Measurements from ENCODE around the gene P3H1.
"Not testable (repeated sequence)": the region's sequence is repeated elsewhere in the genome, so short reads cannot be mapped to it uniquely, and the experiment has no call there.

P3H1 gene

GRCh38 chr1:42730988-42731387, 35.8 kb downstream of the P3H1 start:
- no peak overlapping the region for H3K4me3 ChIP-seq (replicated peaks; ENCODE audit: low read depth, low read length)
- TF ChIP-seq, protein P1, sequence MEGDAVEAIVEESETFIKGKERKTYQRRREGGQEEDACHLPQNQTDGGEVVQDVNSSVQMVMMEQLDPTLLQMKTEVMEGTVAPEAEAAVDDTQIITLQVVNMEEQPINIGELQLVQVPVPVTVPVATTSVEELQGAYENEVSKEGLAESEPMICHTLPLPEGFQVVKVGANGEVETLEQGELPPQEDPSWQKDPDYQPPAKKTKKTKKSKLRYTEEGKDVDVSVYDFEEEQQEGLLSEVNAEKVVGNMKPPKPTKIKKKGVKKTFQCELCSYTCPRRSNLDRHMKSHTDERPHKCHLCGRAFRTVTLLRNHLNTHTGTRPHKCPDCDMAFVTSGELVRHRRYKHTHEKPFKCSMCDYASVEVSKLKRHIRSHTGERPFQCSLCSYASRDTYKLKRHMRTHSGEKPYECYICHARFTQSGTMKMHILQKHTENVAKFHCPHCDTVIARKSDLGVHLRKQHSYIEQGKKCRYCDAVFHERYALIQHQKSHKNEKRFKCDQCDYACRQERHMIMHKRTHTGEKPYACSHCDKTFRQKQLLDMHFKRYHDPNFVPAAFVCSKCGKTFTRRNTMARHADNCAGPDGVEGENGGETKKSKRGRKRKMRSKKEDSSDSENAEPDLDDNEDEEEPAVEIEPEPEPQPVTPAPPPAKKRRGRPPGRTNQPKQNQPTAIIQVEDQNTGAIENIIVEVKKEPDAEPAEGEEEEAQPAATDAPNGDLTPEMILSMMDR (IDR thresholded peaks at IDR 0.05; ENCODE audit: low read length, missing control alignments), result no peak
- no peak for DNase-seq (ENCODE audit: low read depth)

- H3K4me3 ChIP-seq (replicated peaks; ENCODE audit: low read depth, low read length), result no peak overlapping the region
- TF ChIP-seq, protein P1 (IDR thresholded peaks at IDR 0.05; ENCODE audit: low read length, missing control alignments), result no peak
- DNase-seq (ENCODE audit: low read depth), result no peak
Observed at GRCh38 chr1:42730002-42730401, 36.8 kb downstream of the P3H1 start.

GRCh38 chr1:42725820-42726219, 41.0 kb downstream of the P3H1 start:
- DNase-seq (ENCODE audit: low read depth); H3K4me3 ChIP-seq (replicated peaks; ENCODE audit: low read depth, low read length): not testable (repeated sequence)

DNA sequence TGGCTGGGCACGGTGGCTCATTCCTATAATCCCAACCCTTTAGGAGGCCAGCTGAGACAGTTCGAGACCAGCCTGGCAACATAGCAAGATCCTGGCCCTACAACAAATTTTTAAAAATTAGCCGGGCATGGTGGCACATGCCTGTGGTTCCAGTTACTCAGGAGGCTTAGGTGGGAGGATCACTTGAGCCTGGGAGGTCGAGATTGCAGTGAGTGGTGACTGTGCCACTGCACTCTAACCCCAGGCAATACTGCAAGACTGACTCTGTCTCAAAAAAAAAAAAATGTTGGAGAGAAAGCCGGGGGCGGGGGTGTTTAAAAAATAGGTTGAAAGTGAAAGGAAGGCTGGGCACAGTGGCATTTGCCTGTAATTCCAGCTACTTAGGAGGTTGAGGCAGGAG, 43.3 kb downstream of the P3H1 start:
- H3K4me3 ChIP-seq (replicated peaks; ENCODE audit: low read depth, low read length), result no peak overlapping the region
- DNase-seq (ENCODE audit: low read depth), result no peak
- TF ChIP-seq, protein P1 (IDR thresholded peaks at IDR 0.05; ENCODE audit: low read length, missing control alignments), result no peak

- DNase-seq (ENCODE audit: low read depth); H3K4me3 ChIP-seq (replicated peaks; ENCODE audit: low read depth, low read length): not testable (repeated sequence)
Observed at GRCh38 chr1:42722403-42722802, 44.4 kb downstream of the P3H1 start.

DNA sequence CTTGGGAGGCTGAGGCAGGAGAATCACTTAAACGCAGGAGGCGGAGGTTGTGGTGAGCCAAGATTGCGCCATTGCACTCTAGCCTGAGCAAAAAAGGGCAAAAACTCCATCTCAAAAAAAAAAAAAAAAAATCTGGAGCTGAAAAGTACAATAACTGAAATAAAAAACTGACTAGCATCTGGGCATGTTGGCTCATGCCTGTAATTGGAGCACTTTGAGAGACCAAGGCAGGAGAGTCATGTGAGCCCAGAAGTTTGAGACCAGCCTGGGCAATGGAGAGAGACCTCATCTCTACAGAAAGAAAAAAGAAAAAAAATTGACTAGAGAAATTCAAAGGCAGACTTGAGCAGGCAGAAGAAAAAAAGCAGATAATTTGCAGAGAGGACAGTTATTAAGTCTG, 44.9 kb downstream of the P3H1 start:
- no peak overlapping the region for H3K4me3 ChIP-seq (replicated peaks; ENCODE audit: low read depth, low read length)
- TF ChIP-seq, protein P1 (IDR thresholded peaks at IDR 0.05; ENCODE audit: low read length, missing control alignments), result no peak
- DNase-seq (ENCODE audit: low read depth), result no peak

DNA sequence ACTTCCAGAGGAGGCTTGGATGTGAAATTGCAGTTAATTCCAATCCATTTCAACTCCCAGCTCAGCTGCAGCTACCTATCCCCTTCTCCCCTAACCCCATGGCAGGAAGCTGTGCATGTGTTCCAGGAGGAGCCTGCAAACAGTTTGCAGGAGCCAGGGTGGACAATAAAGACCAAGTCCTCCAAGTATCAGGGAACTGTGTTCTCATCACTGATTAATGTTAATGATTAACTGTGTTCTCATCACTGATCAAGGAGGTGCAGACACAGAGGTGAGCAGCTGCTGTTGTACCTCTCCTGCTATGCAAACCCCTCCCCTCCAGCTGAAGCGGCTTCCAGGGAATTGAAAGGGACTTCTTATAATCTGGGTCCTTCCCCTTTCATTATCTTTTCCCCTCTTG, 46.0 kb downstream of the P3H1 start:
- TF ChIP-seq, protein P1 (IDR thresholded peaks at IDR 0.05; ENCODE audit: low read length, missing control alignments), result no peak
- H3K4me3 ChIP-seq (replicated peaks; ENCODE audit: low read depth, low read length), result no peak overlapping the region
- DNase-seq (ENCODE audit: low read depth), result no peak

DNA sequence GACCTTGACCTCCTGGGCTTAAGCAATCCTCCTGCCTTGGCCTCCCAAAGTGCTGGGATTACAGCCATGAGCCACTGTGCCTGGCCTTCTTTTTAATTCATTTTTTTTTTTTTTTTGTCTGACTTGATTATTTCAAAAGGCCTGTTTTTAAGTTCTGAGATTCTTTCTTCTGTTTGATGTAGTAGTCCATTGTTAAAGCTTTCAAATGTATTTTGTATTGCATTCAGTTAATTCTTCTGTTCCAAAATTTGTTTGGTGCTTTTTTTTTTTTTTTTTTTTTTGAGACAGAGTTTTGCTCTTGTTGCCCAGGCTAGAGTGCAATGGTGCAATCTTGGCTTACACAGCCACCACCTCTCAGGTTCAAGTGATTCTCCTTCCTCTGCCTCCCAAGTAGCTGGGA, 52.4 kb downstream of the P3H1 start:
- DNase-seq (ENCODE audit: low read depth); H3K4me3 ChIP-seq (replicated peaks; ENCODE audit: low read depth, low read length): not testable (repeated sequence)

DNA sequence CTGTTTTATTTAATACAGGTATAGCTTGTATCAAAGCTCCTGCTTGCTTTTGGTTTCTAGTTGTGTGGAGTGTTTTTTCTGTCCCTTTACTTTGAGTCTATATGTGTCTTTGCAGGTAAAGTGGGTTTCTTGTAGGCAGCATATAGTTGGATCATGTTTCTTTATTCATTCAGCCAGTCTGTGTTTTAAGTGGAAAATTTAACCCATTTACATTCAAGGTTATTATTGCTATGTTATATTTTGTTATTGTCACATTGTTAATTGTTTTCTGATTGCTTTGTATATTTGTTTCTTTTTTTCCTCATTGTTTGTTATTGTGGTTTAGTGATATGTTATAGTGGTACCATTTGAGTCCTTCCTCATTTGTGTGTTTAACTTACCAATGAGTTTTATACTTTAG, 53.5 kb downstream of the P3H1 start:
- TF ChIP-seq, protein P1 (IDR thresholded peaks at IDR 0.05; ENCODE audit: low read length, missing control alignments), result no peak
- DNase-seq (ENCODE audit: low read depth), result no peak
- no peak overlapping the region for H3K4me3 ChIP-seq (replicated peaks; ENCODE audit: low read depth, low read length)

DNA sequence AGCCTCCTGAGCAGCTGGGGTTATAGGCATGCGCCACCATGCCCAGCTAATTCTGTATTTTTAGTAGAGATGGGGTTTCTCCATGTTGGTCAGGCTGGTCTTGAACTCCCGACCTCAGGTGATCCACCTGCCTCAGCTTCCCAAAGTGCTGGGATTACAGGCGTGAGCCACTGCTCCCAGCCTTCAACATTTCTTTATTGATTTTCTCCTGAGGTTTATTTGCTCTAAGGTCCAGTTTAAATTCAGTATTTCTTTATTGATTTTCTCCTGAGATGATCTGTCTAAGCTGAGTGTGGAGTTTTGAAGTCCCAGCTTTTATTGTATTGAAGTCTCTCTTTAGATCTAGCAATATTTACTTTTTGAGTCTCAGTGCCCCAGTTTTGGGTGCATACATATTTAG, 54.0 kb downstream of the P3H1 start:
- H3K4me3 ChIP-seq (replicated peaks; ENCODE audit: low read depth, low read length); DNase-seq (ENCODE audit: low read depth): not testable (repeated sequence)

All from fibroblast of pulmonary artery (primary cell).